ENCODE data around the gene CTNNA2. TPM values are rescaled to one million over a fixed set of nuclear protein-coding genes. Genes with fewer than 3 reads are reported as not detected.

The CTNNA2 gene
- total and polyA plus RNA-seq, 12 donors = 0.12 to 5.0 (median 1.4) TPM; not detected in 1

DNA sequence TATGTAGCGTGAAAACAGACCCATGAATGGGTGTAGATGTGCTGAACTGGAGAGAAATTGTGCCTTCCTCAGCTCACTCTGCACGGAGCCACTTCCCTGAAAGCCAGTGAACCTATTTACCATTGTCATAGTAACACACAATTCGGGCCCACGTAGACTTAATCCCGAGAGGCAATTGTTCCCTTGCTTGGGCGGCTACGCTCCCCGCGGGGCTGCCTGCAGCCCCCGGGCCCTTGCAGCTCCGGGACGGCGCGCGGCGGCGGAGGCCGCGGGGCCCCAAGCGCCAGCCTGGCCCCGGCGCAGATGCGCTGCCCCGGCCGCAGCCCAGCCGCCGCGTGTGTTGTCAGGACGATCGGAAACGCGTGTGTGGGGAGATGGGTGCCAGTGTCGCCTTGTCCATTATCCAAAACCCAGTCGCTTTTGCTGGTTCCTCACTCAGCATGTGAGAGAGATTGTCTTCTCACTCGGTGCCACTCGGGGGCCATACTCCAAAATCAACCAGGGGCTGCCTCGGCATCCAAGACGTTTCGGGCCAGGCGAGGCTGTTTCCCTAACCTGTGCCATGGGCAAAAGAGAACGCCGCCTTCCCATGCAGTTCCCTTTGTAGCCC, 809.6 kb downstream of the CTNNA2 start:
- no peaks in the 10 kb centered on the region for H3K36me3 ChIP-seq (replicated peaks in 1 of 2)
- intact Hi-C loops (cut with DNase I) = no loop called here
- H3K4me3 ChIP-seq = no peak overlapping the region
- H3K4me1 ChIP-seq (replicated peaks in 1 of 2) = no peaks in the 10 kb centered on the region
- no peaks in the 10 kb centered on the region for H3K9me3 ChIP-seq (replicated peaks in 1 of 3)
- DNase-seq = no peak
- H3K27ac ChIP-seq = no peak overlapping the region
- WGBS, 4 donors = 7 to 33% (median 10%) methylated on average over 4 to 42 of the region's 42 CpGs
- TF ChIP-seq POLR2A (IDR thresholded peaks at IDR 0.05) (no peak), CTCF (IDR thresholded peaks at IDR 0.05) (no peak)
- H3K27me3 ChIP-seq = peaks cover 4% of the 10 kb centered on the region

GRCh38 chr2:80322958-80323357, 810.1 kb downstream of the CTNNA2 start:
- WGBS, 4 donors = 44 to 63% (median 54%) methylated on average over 12 to 14 of the region's 14 CpGs
- intact Hi-C loops (cut with DNase I) = no loop called here
- Histone ChIP-seq H3K9me3 (replicated peaks in 1 of 3) (no peaks in the 10 kb centered on the region), H3K27ac (no peak overlapping the region), H3K27me3 (peaks cover 4% of the 10 kb centered on the region), H3K4me3 (no peak overlapping the region), H3K36me3 (replicated peaks in 1 of 2) (no peaks in the 10 kb centered on the region), H3K4me1 (replicated peaks in 1 of 2) (no peaks in the 10 kb centered on the region)
- no peak for DNase-seq
- TF ChIP-seq POLR2A (IDR thresholded peaks at IDR 0.05) (no peak), CTCF (IDR thresholded peaks at IDR 0.05) (no peak)

GRCh38 chr2:80323610-80324009, 810.8 kb downstream of the CTNNA2 start:
- no peaks in the 10 kb centered on the region for H3K4me1 ChIP-seq (replicated peaks in 1 of 2)
- peaks cover 4% of the 10 kb centered on the region for H3K27me3 ChIP-seq
- no peaks in the 10 kb centered on the region for H3K36me3 ChIP-seq (replicated peaks in 1 of 2)
- DNase-seq = no peak
- intact Hi-C loops (cut with DNase I) = no loop called here
- TF ChIP-seq POLR2A (IDR thresholded peaks at IDR 0.05) = no peak
- no peak for TF ChIP-seq CTCF (IDR thresholded peaks at IDR 0.05)
- H3K9me3 ChIP-seq (replicated peaks in 1 of 3) = no peaks in the 10 kb centered on the region
- H3K4me3 ChIP-seq = no peak overlapping the region
- no peak overlapping the region for H3K27ac ChIP-seq
- WGBS, 4 donors = 40 to 55% (median 45%) methylated on average over 1 of the region's 1 CpG

GRCh38 chr2:80324525-80324924, 811.7 kb downstream of the CTNNA2 start:
- Histone ChIP-seq H3K9me3 (replicated peaks in 1 of 3) (no peaks in the 10 kb centered on the region), H3K27ac (no peak overlapping the region), H3K27me3 (peaks cover 4% of the 10 kb centered on the region), H3K4me3 (no peak overlapping the region), H3K4me1 (replicated peaks in 1 of 2) (no peaks in the 10 kb centered on the region), H3K36me3 (replicated peaks in 1 of 2) (no peaks in the 10 kb centered on the region)
- intact Hi-C loops (cut with DNase I) = no loop called here
- TF ChIP-seq POLR2A (IDR thresholded peaks at IDR 0.05) = no peak
- TF ChIP-seq CTCF (IDR thresholded peaks at IDR 0.05) = no peak
- DNase-seq = no peak
- WGBS, 4 donors = 41 to 56% (median 54%) methylated on average over 3 of the region's 3 CpGs
